ENCODE measurements around the gene ELFN1. TPM values are rescaled to one million over a fixed set of nuclear protein-coding genes. Genes with fewer than 3 reads are reported as not detected.

Gene ELFN1
- total RNA-seq, 1 donor = 12.7 TPM

DNA sequence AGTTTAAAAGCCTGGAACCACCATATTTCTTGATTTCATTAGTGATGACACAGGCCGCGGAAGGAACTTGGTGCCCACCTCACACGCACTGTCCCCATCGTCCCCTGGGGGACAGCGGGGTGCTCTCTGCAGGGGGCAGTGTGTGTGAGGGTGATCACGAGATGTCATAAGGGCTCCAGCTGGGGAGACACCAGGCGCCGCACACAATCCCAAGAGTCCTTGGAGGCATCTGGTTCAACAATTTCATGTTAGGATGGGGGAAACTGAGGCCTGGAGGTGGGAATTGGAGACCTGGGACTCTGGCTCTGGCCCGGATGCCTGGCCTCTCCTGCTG, 66.4 kb downstream of the ELFN1 start:
- Histone ChIP-seq H4K20me1 (ENCODE audit: insufficient read depth, low read length) (no peaks in the 10 kb centered on the region), H3K27me3 (ENCODE audit: insufficient read depth, low read length) (peaks cover 15% of the 10 kb centered on the region), H2AFZ (ENCODE audit: low read length) (no peak overlapping the region), H3K4me3 (ENCODE audit: insufficient read depth, low read length) (no peak overlapping the region), H3K36me3 (ENCODE audit: insufficient read depth, low read length) (no peaks in the 10 kb centered on the region), H3K27ac (ENCODE audit: low read depth, low read length) (no peak overlapping the region), H3K79me2 (ENCODE audit: insufficient read depth, low read length) (no peaks in the 10 kb centered on the region), H3K9me3 (ENCODE audit: low read depth, low read length) (no peaks in the 10 kb centered on the region), H3K4me2 (ENCODE audit: insufficient read depth, low read length) (no peak overlapping the region), H3K4me1 (ENCODE audit: insufficient read depth, low read length) (no peaks in the 10 kb centered on the region)
- TF ChIP-seq CTCF (IDR thresholded peaks at IDR 0.05; ENCODE audit: extremely low read depth, low read depth, low read length) = no peak
- DNase-seq (ENCODE audit: insufficient read length, low spot score, missing footprints) = no peak

DNA sequence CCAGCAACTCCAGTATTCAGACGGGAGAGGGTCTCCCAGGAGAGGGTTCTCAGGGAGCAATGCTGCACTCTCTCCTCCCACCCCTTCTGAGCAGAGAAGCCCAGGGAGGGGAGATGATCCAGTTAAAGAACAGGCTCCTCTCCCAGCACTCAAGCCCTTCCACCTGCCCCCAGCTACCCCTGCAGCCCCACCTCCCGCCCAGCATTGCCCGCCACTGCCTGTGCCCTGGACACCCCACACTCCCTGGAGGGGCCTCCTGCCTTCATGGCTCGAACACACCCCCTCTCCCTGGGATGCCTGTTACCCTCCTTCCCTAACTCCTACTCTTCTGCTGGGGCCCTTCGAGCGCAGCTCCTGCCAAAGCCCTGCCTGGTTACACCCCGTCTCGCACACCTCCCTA, 66.8 kb downstream of the ELFN1 start:
- Histone ChIP-seq H3K4me2 (ENCODE audit: insufficient read depth, low read length) (no peak overlapping the region), H2AFZ (ENCODE audit: low read length) (no peak overlapping the region), H3K4me1 (ENCODE audit: insufficient read depth, low read length) (no peaks in the 10 kb centered on the region), H3K27me3 (ENCODE audit: insufficient read depth, low read length) (peaks cover 15% of the 10 kb centered on the region), H3K79me2 (ENCODE audit: insufficient read depth, low read length) (no peaks in the 10 kb centered on the region), H3K9me3 (ENCODE audit: low read depth, low read length) (no peaks in the 10 kb centered on the region), H3K27ac (ENCODE audit: low read depth, low read length) (no peak overlapping the region), H3K4me3 (ENCODE audit: insufficient read depth, low read length) (no peak overlapping the region), H3K36me3 (ENCODE audit: insufficient read depth, low read length) (no peaks in the 10 kb centered on the region), H4K20me1 (ENCODE audit: insufficient read depth, low read length) (no peaks in the 10 kb centered on the region)
- peak; percentile 86 for DNase-seq (ENCODE audit: insufficient read length, low spot score, missing footprints)
- no peak for TF ChIP-seq CTCF (IDR thresholded peaks at IDR 0.05; ENCODE audit: extremely low read depth, low read depth, low read length)

DNA sequence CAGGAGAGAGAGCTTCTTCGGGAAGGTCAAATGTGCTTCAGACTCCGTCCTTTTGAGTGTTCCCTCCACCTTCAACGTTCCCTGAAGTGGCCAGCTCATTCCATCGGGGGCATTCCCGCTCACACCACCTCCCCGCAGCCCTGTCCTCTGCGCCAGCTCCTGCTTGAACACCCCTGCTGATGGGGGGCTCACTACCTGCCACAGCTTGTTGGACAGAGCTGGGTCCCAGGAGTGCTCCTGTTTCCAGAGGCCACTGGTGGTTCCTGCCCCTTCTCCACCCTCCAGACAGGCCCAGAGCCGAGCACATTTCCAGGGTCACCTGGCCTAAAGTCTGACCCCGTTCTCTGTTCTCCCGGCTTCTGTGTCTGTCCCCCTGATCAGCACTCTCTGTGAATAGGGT, 67.4 kb downstream of the ELFN1 start:
- H2AFZ ChIP-seq (ENCODE audit: low read length) = no peak overlapping the region
- H3K27me3 ChIP-seq (ENCODE audit: insufficient read depth, low read length) = peaks cover 10% of the 10 kb centered on the region

GRCh38 chr7:1737956-1738355, 67.9 kb downstream of the ELFN1 start:
- peaks cover 10% of the 10 kb centered on the region for H3K27me3 ChIP-seq (ENCODE audit: insufficient read depth, low read length)
- no peaks in the 10 kb centered on the region for H3K36me3 ChIP-seq (ENCODE audit: insufficient read depth, low read length)
- no peaks in the 10 kb centered on the region for H3K9me3 ChIP-seq (ENCODE audit: low read depth, low read length)
- no peaks in the 10 kb centered on the region for H3K4me1 ChIP-seq (ENCODE audit: insufficient read depth, low read length)
- no peak for TF ChIP-seq CTCF (IDR thresholded peaks at IDR 0.05; ENCODE audit: extremely low read depth, low read depth, low read length)
- no peak overlapping the region for H3K4me3 ChIP-seq (ENCODE audit: insufficient read depth, low read length)
- H3K4me2 ChIP-seq (ENCODE audit: insufficient read depth, low read length) = no peak overlapping the region
- H4K20me1 ChIP-seq (ENCODE audit: insufficient read depth, low read length) = no peaks in the 10 kb centered on the region
- no peak overlapping the region for H2AFZ ChIP-seq (ENCODE audit: low read length)
- no peaks in the 10 kb centered on the region for H3K79me2 ChIP-seq (ENCODE audit: insufficient read depth, low read length)
- no peak overlapping the region for H3K27ac ChIP-seq (ENCODE audit: low read depth, low read length)
- peak; percentile 86 for DNase-seq (ENCODE audit: insufficient read length, low spot score, missing footprints)

More for the DNA sequence above, 67.4 kb downstream of the ELFN1 start:
- no peaks in the 10 kb centered on the region for H3K79me2 ChIP-seq (ENCODE audit: insufficient read depth, low read length)
- H4K20me1 ChIP-seq (ENCODE audit: insufficient read depth, low read length) = no peaks in the 10 kb centered on the region
- H3K27ac ChIP-seq (ENCODE audit: low read depth, low read length) = no peak overlapping the region
- no peak for TF ChIP-seq CTCF (IDR thresholded peaks at IDR 0.05; ENCODE audit: extremely low read depth, low read depth, low read length)
- no peaks in the 10 kb centered on the region for H3K4me1 ChIP-seq (ENCODE audit: insufficient read depth, low read length)
- DNase-seq (ENCODE audit: insufficient read length, low spot score, missing footprints) = no peak
- no peaks in the 10 kb centered on the region for H3K36me3 ChIP-seq (ENCODE audit: insufficient read depth, low read length)
- H3K4me3 ChIP-seq (ENCODE audit: insufficient read depth, low read length) = no peak overlapping the region
- H3K4me2 ChIP-seq (ENCODE audit: insufficient read depth, low read length) = no peak overlapping the region
- no peaks in the 10 kb centered on the region for H3K9me3 ChIP-seq (ENCODE audit: low read depth, low read length)

All from osteoblast (primary cell).